Keratinocyte (primary cell): ENCODE results near the gene DEDD. TPM values are rescaled to one million over a fixed set of nuclear protein-coding genes. Genes with fewer than 3 reads are reported as not detected.

ENCODE experiments used
- DNase-seq: peaks from one replicate; pipeline ENCODE4 v3.0.0-alpha.2; 2011; ENCODE audit warnings: low read depth, missing footprints, low spot score
- FAIRE-seq: peaks from 2 replicates; lab custom pipeline; 2011; peaks lifted over from hg19 to GRCh38; lab: Jason Lieb, UNC
- H2AFZ ChIP-seq: 2 replicates; pipeline ENCODE4 v1.6.0; 2012; ENCODE audit warnings: low read length, control low read depth, inconsistent platforms; ENCODE audit not compliant: control insufficient read depth
- H3K27ac ChIP-seq: 2 replicates; pipeline ENCODE4 v1.5.1; 2011; ENCODE audit warnings: low read length; ENCODE audit not compliant: control insufficient read depth, insufficient read depth
- H3K27me3 ChIP-seq: 3 replicates; pipeline ENCODE4 v1.6.0; 2011; ENCODE audit warnings: low read length; ENCODE audit not compliant: control insufficient read depth, insufficient read depth; ENCODE audit errors: extremely low read depth
- H3K36me3 ChIP-seq, 2 experiments: 2 replicates in 1 of 2; 3 replicates in 1 of 2; pipeline ENCODE4 v1.5.1; 2011; ENCODE audit warnings: low read length in 2 of 2, mild to moderate bottlenecking in 1 of 2; ENCODE audit not compliant: control insufficient read depth in 2 of 2, insufficient read depth in 2 of 2; ENCODE audit errors: extremely low read depth in 1 of 2
- H3K4me1 ChIP-seq: 3 replicates; pipeline ENCODE4 v1.5.1; 2011; ENCODE audit warnings: low read length; ENCODE audit not compliant: control insufficient read depth, insufficient read depth; ENCODE audit errors: extremely low read depth
- H3K4me2 ChIP-seq: 3 replicates; pipeline ENCODE4 v1.6.0; 2011; ENCODE audit warnings: low read depth, low read length; ENCODE audit not compliant: control insufficient read depth, insufficient read depth; ENCODE audit errors: extremely low read depth
- H3K4me3 ChIP-seq, 3 experiments: fragments of 200-600 bp in 1 of 3; sonication (generic) in 1 of 3; 2 replicates in 2 of 3; 3 replicates in 1 of 3; pipeline ENCODE4 v1.5.1; 2011 to 2016; ENCODE audit warnings: low read length in 3 of 3, mild to moderate bottlenecking in 3 of 3, control low read depth in 2 of 3, inconsistent platforms in 1 of 3, low read depth in 1 of 3, mixed read lengths in 1 of 3, mixed run types in 1 of 3, moderate library complexity in 1 of 3; ENCODE audit not compliant: control insufficient read depth in 2 of 3, insufficient read depth in 2 of 3; ENCODE audit errors: extremely low read depth in 1 of 3
- H3K79me2 ChIP-seq: 2 replicates; pipeline ENCODE4 v1.6.0; 2012; ENCODE audit warnings: low read length; ENCODE audit not compliant: control insufficient read depth, insufficient read depth
- H3K9ac ChIP-seq: 3 replicates; pipeline ENCODE4 v1.6.0; 2011; ENCODE audit warnings: low read length; ENCODE audit not compliant: control insufficient read depth, insufficient read depth; ENCODE audit errors: extremely low read depth
- H3K9me1 ChIP-seq: 3 replicates; pipeline ENCODE4 v1.6.0; 2011; ENCODE audit warnings: low read length; ENCODE audit not compliant: control insufficient read depth, insufficient read depth; ENCODE audit errors: extremely low read depth
- H3K9me3 ChIP-seq: 2 replicates; pipeline ENCODE4 v1.5.1; 2012; ENCODE audit warnings: low read depth, low read length; ENCODE audit not compliant: control insufficient read depth
- H4K20me1 ChIP-seq: 3 replicates; pipeline ENCODE4 v1.6.0; 2011; ENCODE audit warnings: low read length; ENCODE audit not compliant: control insufficient read depth, insufficient read depth; ENCODE audit errors: extremely low read depth
- EZH2 ChIP-seq: IDR thresholded peaks from one replicate; pipeline ENCODE4 v1.6.1; 2012; ENCODE audit warnings: inconsistent platforms, mild to moderate bottlenecking, low read length, moderate library complexity
- dilution Hi-C: fragments of 300-500 bp; cut with MboI; formaldehyde crosslinking; loops from one replicate; pipeline ENCODE4 v1.7.0; 2020; ENCODE audit warnings: low sequenced_read_pairs; ENCODE audit not compliant: extremely low pct_ligation_motif_present
- polyA plus RNA-seq, 5 experiments: library from polyadenylated mRNA; depleted of rRNA in 3 of 5; stranded (reverse) in 3 of 5; stranded (forward) in 1 of 5; unstranded in 1 of 5; fragments of >200 nt; gene quantifications; 1 replicate in 1 of 5; 2 replicates in 3 of 5; 3 replicates in 1 of 5; pipeline versions ENCODE4 v1.2.1 to v1.2.3, GENCODE V29; 2011 to 2012; ENCODE audit warnings: missing spikeins in 2 of 5, low read depth in 1 of 5, low replicate concordance in 1 of 5
- TF ChIP-seq, protein P1 (sequence below), 3 experiments: IDR thresholded peaks in 1 of 3; conservative IDR thresholded peaks in 1 of 3; optimal IDR thresholded peaks in 1 of 3; 2 replicates in 2 of 3; 3 replicates in 1 of 3; pipeline versions ENCODE3 to v1.5.1; 2011; ENCODE audit warnings: low read length in 3 of 3, mild to moderate bottlenecking in 3 of 3, moderate library complexity in 2 of 3, control low read depth in 1 of 3, inconsistent platforms in 1 of 3; ENCODE audit not compliant: insufficient read depth in 2 of 3; ENCODE audit errors: extremely low read depth in 1 of 3

DEDD gene
- polyA plus RNA-seq, 1 donor (not counting 4 experiments of a cell fraction or from before 2014, with no cell fraction given), result 33.0 TPM

DNA sequence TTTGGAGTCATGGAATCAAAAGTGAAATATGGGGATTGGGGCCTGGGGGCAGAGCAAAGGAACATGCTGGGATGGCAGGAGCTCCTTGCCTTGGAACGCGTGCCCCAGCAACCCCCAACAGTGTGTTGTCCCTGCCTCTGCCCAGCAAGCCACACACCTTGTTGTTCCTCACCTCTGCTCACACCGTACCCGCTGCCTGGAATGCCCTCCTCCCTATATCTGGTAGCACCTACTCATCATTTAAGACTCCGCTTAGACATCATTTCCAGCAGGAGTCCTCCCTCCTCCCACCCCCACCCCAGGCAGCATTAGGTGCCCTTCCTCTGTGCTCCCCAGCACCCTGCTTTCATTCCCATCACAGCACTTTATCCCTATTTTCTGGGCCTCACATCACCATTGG is 50.9 kb downstream of the DEDD start:
- Histone ChIP-seq H3K9me3 (no peaks in the 10 kb centered on the region), H3K9me1 (no peaks in the 10 kb centered on the region), H3K27ac (no peak overlapping the region), H2AFZ (no peak overlapping the region), H3K79me2 (no peaks in the 10 kb centered on the region), H3K4me1 (peaks cover 52% of the 10 kb centered on the region), H4K20me1 (no peaks in the 10 kb centered on the region), H3K36me3 (no peaks in the 10 kb centered on the region), H3K4me2 (no peak overlapping the region), H3K9ac (no peak overlapping the region), H3K27me3 (no peaks in the 10 kb centered on the region), H3K4me3 (no peak overlapping the region)
- dilution Hi-C loops, result no loop called here
- FAIRE-seq, result no peak
- no peak for DNase-seq
- TF ChIP-seq, protein P1, sequence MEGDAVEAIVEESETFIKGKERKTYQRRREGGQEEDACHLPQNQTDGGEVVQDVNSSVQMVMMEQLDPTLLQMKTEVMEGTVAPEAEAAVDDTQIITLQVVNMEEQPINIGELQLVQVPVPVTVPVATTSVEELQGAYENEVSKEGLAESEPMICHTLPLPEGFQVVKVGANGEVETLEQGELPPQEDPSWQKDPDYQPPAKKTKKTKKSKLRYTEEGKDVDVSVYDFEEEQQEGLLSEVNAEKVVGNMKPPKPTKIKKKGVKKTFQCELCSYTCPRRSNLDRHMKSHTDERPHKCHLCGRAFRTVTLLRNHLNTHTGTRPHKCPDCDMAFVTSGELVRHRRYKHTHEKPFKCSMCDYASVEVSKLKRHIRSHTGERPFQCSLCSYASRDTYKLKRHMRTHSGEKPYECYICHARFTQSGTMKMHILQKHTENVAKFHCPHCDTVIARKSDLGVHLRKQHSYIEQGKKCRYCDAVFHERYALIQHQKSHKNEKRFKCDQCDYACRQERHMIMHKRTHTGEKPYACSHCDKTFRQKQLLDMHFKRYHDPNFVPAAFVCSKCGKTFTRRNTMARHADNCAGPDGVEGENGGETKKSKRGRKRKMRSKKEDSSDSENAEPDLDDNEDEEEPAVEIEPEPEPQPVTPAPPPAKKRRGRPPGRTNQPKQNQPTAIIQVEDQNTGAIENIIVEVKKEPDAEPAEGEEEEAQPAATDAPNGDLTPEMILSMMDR (optimal IDR thresholded peaks at IDR 0.05 in 1 of 3, IDR thresholded peaks at IDR 0.05 in 1 of 3, conservative IDR thresholded peaks at IDR 0.05 in 1 of 3; ENCODE audit: extremely low read depth in 1 of 3, insufficient read depth in 2 of 3, low read length in 3 of 3), result no peak
- no peak for TF ChIP-seq EZH2

DNA sequence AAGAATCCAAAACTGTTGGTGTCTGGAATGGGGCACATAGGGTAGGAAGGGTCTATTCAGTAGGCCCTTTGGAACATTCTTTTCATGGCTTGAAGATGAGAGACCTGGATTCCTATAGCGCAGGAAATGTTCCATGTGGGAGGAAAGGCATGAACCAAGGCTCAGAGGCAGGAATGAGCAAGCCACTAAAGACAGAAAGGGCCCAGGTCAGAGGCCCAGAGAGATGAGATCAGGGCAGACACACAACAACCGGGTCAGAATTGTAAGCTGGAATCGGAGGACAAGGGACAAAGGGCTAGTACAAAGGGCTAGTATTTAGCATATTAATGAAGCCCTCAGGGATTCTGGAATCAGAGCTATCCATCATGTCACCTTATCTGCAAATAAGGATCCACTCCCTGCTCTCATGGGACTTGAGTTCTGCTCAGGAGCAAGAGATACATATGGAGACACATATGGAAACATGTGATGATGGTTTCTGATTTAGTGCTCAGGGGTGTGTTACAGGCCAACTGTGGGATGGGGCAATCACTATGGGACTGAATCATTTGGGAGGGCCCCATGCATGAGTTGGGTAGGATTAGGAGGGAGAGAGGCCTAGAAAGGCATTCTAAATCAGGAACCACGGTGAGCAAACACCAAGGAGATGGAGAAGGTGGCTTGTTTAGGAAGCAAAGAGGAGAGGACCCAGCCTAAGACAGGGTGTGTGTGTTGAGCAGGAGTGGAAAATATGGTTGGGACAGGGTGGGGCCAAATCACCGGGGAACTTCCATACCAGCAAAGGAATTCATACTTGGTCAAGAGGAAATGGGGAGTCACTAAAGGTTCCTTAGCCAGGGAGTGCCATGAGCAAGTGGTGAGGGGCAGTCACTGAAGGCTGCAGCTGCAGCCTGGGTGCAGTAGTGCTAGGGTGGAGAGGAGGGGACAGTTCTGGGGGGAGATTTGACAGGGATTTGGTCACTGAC is 51.7 kb downstream of the DEDD start:
- H3K4me2 ChIP-seq, result peak overlapping the region; percentile 3
- H3K9me1 ChIP-seq, result no peaks in the 10 kb centered on the region

More for the DNA sequence above, 51.7 kb downstream of the DEDD start:
- Histone ChIP-seq H3K79me2 (no peaks in the 10 kb centered on the region), H2AFZ (peak overlapping the region; percentile 53), H3K9me3 (no peaks in the 10 kb centered on the region), H3K4me3 (no peak overlapping the region), H4K20me1 (no peaks in the 10 kb centered on the region), H3K36me3 (no peaks in the 10 kb centered on the region), H3K4me1 (peaks cover 45% of the 10 kb centered on the region), H3K27me3 (no peaks in the 10 kb centered on the region), H3K9ac (no peak overlapping the region), H3K27ac (no peak overlapping the region)
- FAIRE-seq, result peak; percentile 34
- dilution Hi-C loops, result no loop called here
- no peak for DNase-seq
- TF ChIP-seq, protein P1 (optimal IDR thresholded peaks at IDR 0.05 in 1 of 3, IDR thresholded peaks at IDR 0.05 in 1 of 3, conservative IDR thresholded peaks at IDR 0.05 in 1 of 3; ENCODE audit: extremely low read depth in 1 of 3, insufficient read depth in 2 of 3, low read length in 3 of 3), result no peak
- no peak for TF ChIP-seq EZH2
